Ovary (tissue), 9 donors: ENCODE results near the gene IL3RA. TPM values are rescaled to one million over a fixed set of nuclear protein-coding genes. Genes with fewer than 3 reads are reported as not detected.
"Not testable (repeated sequence)": the region's sequence is repeated elsewhere in the genome, so short reads cannot be mapped to it uniquely, and the experiment has no call there.

Source experiments
- DNase-seq, 5 donors: peaks; one replicate each; pipeline ENCODE4 v3.0.0-alpha.2; 2019 to 2020
- H3K27ac ChIP-seq, 2 donors: fragments of 200-600 bp; one replicate each; pipeline versions ENCODE4 v1.5.1 to v1.8.0; 2019 to 2022
- H3K27me3 ChIP-seq: fragments of 200-600 bp; one replicate; pipeline ENCODE4 v1.8.0; 2022
- H3K36me3 ChIP-seq: fragments of 200-600 bp; sonication (generic); one replicate; pipeline ENCODE4 v1.5.1; 2019
- H3K4me1 ChIP-seq: one replicate; pipeline ENCODE4 v1.8.1; 2013; ENCODE audit warnings: mild to moderate bottlenecking, moderate library complexity; ENCODE audit not compliant: insufficient read depth
- H3K4me3 ChIP-seq: fragments of 200-600 bp; sonication (generic); one replicate; pipeline ENCODE4 v1.5.1; 2017
- H3K9me3 ChIP-seq, 2 donors: fragments of 200-600 bp in 1 of 2; sonication (generic) in 1 of 2; one replicate each; pipeline versions ENCODE4 v1.5.1 to v1.8.1; 2013 to 2019; ENCODE audit warnings: mild to moderate bottlenecking in 1 of 2, moderate library complexity in 1 of 2
- CTCF ChIP-seq, 3 donors: fragments of 450-650 bp in 2 of 3; fragments of 200-600 bp in 1 of 3; IDR thresholded peaks; one replicate each; pipeline versions ENCODE4 v1.5.1 to v1.8.0; 2016 to 2022; ENCODE audit warnings: antibody characterized with exemption in 3 of 3, mild to moderate bottlenecking in 1 of 3
- EP300 ChIP-seq: sonication (generic); formaldehyde crosslinking; IDR thresholded peaks from one replicate; pipeline ENCODE4 v1.6.1; 2017; ENCODE audit warnings: antibody characterized with exemption
- POLR2A ChIP-seq: fragments of 450-650 bp; IDR thresholded peaks from one replicate; pipeline ENCODE4 v1.6.1; 2017; ENCODE audit warnings: antibody characterized with exemption, mild to moderate bottlenecking, moderate library complexity
- WGBS, 3 donors: extraction: QIAGEN DNeasy Blood & Tissue Kit in 1 of 3; methylation state at CpG; one replicate each; pipeline versions ENCODE4 v1.1.5 to v1.1.7; 2013 to 2017; 5-methylcytosine and 5-hydroxymethylcytosine counted together
- intact Hi-C, 4 donors: fragments of 100-400 bp; cut with DNase I; formaldehyde crosslinking; loops; one replicate each; pipeline versions ENCODE4 v1.11.0 to v1.15.1; 2022 to 2023
- polyA plus RNA-seq, 2 donors: library from polyadenylated mRNA; stranded (reverse); fragments of 200-250 nt in 1 of 2; fragments of 350-450 nt in 1 of 2; fragmentation: Illumina TruSeq in 1 of 2; extraction: RNeasy Lipid Tissue Mini Kit (QIAGEN cat#74804) in 1 of 2; gene quantifications; one replicate each; pipeline ENCODE4 v1.2.3, GENCODE V29; 2013 to 2014
- total RNA-seq, 7 donors: library from RNA; depleted of rRNA in 2 of 7; stranded (reverse); fragments of >200 nt in 2 of 7; fragmentation: NEBNext Ultra II Directional in 3 of 7; extraction: Animal tissue kit (Norgen Biotek cat#: 25700) in 3 of 7; gene quantifications; one replicate each; pipeline versions ENCODE4 v1.1.0 to v1.2.4, GENCODE V29; 2016 to 2023
- donor health status: DM: no; HTN: no; CAD: no; lungs with moderate emphysema.
- donor health status: DM: no; HTN: no; CAD: no.
- donor health status: Bipolar disorder and iron deficiency.
- donor health status: DM: yes; HTN: yes; CAD: no.
- donor health status: DM: no; HTN: no; CAD: no.
- donor health status: DM: yes; HTN: yes; CAD: no.

IL3RA gene
- total and polyA plus RNA-seq, 9 donors = 0.12 to 5.1 (median 2.0) TPM

GRCh38 chrX:1294301-1295067 is 42.1 kb upstream of the IL3RA start:
- TF ChIP-seq CTCF (IDR thresholded peaks at IDR 0.05) = no peak
- no peak for TF ChIP-seq POLR2A
- TF ChIP-seq EP300 = no peak
- no peak for DNase-seq
- H3K27me3 ChIP-seq = no peaks in the 10 kb centered on the region
- 91 to 94% (median 92%) methylated on average over 29 of the region's 29 CpGs for WGBS, 3 donors
- H3K4me3 ChIP-seq = no peak overlapping the region
- H3K36me3 ChIP-seq = no peaks in the 10 kb centered on the region
- no peaks in the 10 kb centered on the region for H3K4me1 ChIP-seq
- H3K27ac ChIP-seq = no peak overlapping the region
- intact Hi-C loops = no loop called here
- H3K9me3 ChIP-seq = no peaks in the 10 kb centered on the region

- intact Hi-C loops = no loop called here
- H3K27ac ChIP-seq = no peak overlapping the region
- 86 to 88% (median 86%) methylated on average over 10 of the region's 10 CpGs for WGBS, 3 donors
- no peaks in the 10 kb centered on the region for H3K36me3 ChIP-seq
- no peaks in the 10 kb centered on the region for H3K9me3 ChIP-seq
- H3K27me3 ChIP-seq = no peaks in the 10 kb centered on the region
- H3K4me1 ChIP-seq = no peaks in the 10 kb centered on the region
- no peak for DNase-seq
- no peak for TF ChIP-seq CTCF (IDR thresholded peaks at IDR 0.05)
- no peak for TF ChIP-seq POLR2A
- TF ChIP-seq EP300 = no peak
- H3K4me3 ChIP-seq = no peak overlapping the region
These were observed 41.0 kb upstream of the IL3RA start for GRCh38 chrX:1295550-1295949.

GRCh38 chrX:1297591-1297990 is 39.0 kb upstream of the IL3RA start:
- intact Hi-C loops, H3K4me3 ChIP-seq, DNase-seq, H3K27ac ChIP-seq, H3K27me3 ChIP-seq, H3K9me3 ChIP-seq, H3K36me3 ChIP-seq, H3K4me1 ChIP-seq: not testable (repeated sequence)
- WGBS, 3 donors = 85 to 94% (median 90%) methylated on average over 6 to 7 of the region's 8 CpGs

GRCh38 chrX:1300449-1300848 is 36.1 kb upstream of the IL3RA start:
- H3K36me3 ChIP-seq = no peaks in the 10 kb centered on the region
- H3K4me3 ChIP-seq = no peak overlapping the region
- H3K9me3 ChIP-seq = no peaks in the 10 kb centered on the region
- DNase-seq = no peak
- no peak for TF ChIP-seq CTCF (IDR thresholded peaks at IDR 0.05)
- TF ChIP-seq EP300 = no peak
- no peak for TF ChIP-seq POLR2A
- no peaks in the 10 kb centered on the region for H3K27me3 ChIP-seq
- no peak overlapping the region for H3K27ac ChIP-seq
- intact Hi-C loops = no loop called here
- H3K4me1 ChIP-seq = no peaks in the 10 kb centered on the region
- WGBS, 3 donors = 44 to 54% (median 50%) methylated on average over 15 of the region's 15 CpGs

- intact Hi-C loops = no loop called here
- H3K27ac ChIP-seq = no peak overlapping the region
- DNase-seq = no peak
- H3K4me1 ChIP-seq = no peaks in the 10 kb centered on the region
- H3K27me3 ChIP-seq = no peaks in the 10 kb centered on the region
- H3K36me3 ChIP-seq = no peaks in the 10 kb centered on the region
- WGBS, 3 donors = 88 to 90% (median 89%) methylated on average over 14 of the region's 14 CpGs
- TF ChIP-seq EP300 (no peak), CTCF (IDR thresholded peaks at IDR 0.05) (no peak)
- no peaks in the 10 kb centered on the region for H3K9me3 ChIP-seq
- H3K4me3 ChIP-seq = no peak overlapping the region
These were observed 31.2 kb upstream of the IL3RA start for GRCh38 chrX:1305411-1305810.
